ENCODE measurements around the gene GPR157. TPM values are rescaled to one million over a fixed set of nuclear protein-coding genes. Genes with fewer than 3 reads are reported as not detected.

The GPR157 gene
- total and polyA plus RNA-seq, 2 of the 13 experiments (the other 11 are each of a cell fraction or from before 2014, with no cell fraction given), result 10.1 to 19.2 TPM

DNA sequence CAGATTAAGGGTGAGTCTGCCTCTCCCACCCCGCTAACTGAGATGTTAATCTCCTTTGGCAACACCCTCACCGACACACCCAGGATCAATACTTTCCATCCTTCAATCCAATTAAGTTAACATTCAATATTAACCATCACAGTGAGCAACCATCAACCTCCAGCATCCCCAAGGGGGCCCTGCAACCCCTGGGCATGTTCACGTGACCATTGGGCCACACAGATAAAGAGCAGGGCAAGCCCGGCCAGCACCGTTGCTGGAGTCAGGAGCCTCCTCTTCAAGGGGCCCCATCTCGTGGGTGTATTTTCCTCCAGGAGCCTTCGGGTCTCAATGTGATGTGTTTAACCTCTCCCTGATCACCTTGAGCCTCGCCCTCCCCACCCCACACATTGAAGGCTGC, 8.0 kb upstream of the GPR157 start:
- H3K27ac ChIP-seq (ENCODE audit: extremely low read length, insufficient read depth, low read length), result no peak overlapping the region
- H3K4me3 ChIP-seq (replicated peaks in 1 of 3; ENCODE audit: insufficient read depth in 1 of 3, low read depth in 2 of 3, low read length in 3 of 3), result no peak overlapping the region
- WGBS (ENCODE audit: low lambda C conversion rate), result 71% methylated on average over 8 of the region's 8 CpGs
- in situ Hi-C loops (cut with HindIII; ENCODE audit: extremely low pct_ligation_motif_present, low pct_unique_long_range_greater_than_20kb), result no loop called here
- TF ChIP-seq TEAD3 (CRISPR knock-in tag; optimal IDR thresholded peaks at IDR 0.05; ENCODE audit: borderline replicate concordance) (no peak), ETS1 (CRISPR knock-in tag; IDR thresholded peaks at IDR 0.05) (no peak), MYNN (CRISPR knock-in tag; IDR thresholded peaks at IDR 0.05; ENCODE audit: low read depth) (no peak), NFYC (CRISPR knock-in tag; IDR thresholded peaks at IDR 0.05) (no peak), TAF1 (CRISPR knock-in tag; IDR thresholded peaks at IDR 0.05) (no peak)
- BruUV-seq (replicated peaks), result no TSS peak
- H2AFZ ChIP-seq (ENCODE audit: low read length), result no peak overlapping the region
- no peak for ATAC-seq
- intact Hi-C loops (cut with micrococcal nuclease; ENCODE audit: unreplicated experiment), result no loop called here
- no peak for FAIRE-seq
- CTCF ChIA-PET (ENCODE audit: low intra/inter-chr PET ratio, low total read pairs), result no interaction called here
- no peaks in the 10 kb centered on the region for H3K79me2 ChIP-seq (ENCODE audit: insufficient read depth, low read length)
- H3K4me1 ChIP-seq (ENCODE audit: insufficient read depth, low read length), result no peaks in the 10 kb centered on the region
- H4K20me1 ChIP-seq (ENCODE audit: insufficient read depth, low read length), result no peaks in the 10 kb centered on the region
- H3K27me3 ChIP-seq (ENCODE audit: control insufficient read depth in 1 of 2, insufficient read depth in 2 of 2, low read length in 2 of 2), result no peaks in the 10 kb centered on the region
- H3K36me3 ChIP-seq (replicated peaks in 1 of 2; ENCODE audit: control insufficient read depth in 1 of 2, insufficient read depth in 2 of 2, low read length in 2 of 2), result no peaks in the 10 kb centered on the region
- no peaks in the 10 kb centered on the region for H3K9me3 ChIP-seq (ENCODE audit: low read length)
- POLR2A ChIA-PET, result no interaction called here
- no peak overlapping the region for H3K4me2 ChIP-seq (ENCODE audit: low read depth, low read length)
- DNase-seq (ENCODE audit: low spot score), result no peak
- H3K9ac ChIP-seq (ENCODE audit: insufficient read depth, low read depth, low read length), result no peak overlapping the region

DNA sequence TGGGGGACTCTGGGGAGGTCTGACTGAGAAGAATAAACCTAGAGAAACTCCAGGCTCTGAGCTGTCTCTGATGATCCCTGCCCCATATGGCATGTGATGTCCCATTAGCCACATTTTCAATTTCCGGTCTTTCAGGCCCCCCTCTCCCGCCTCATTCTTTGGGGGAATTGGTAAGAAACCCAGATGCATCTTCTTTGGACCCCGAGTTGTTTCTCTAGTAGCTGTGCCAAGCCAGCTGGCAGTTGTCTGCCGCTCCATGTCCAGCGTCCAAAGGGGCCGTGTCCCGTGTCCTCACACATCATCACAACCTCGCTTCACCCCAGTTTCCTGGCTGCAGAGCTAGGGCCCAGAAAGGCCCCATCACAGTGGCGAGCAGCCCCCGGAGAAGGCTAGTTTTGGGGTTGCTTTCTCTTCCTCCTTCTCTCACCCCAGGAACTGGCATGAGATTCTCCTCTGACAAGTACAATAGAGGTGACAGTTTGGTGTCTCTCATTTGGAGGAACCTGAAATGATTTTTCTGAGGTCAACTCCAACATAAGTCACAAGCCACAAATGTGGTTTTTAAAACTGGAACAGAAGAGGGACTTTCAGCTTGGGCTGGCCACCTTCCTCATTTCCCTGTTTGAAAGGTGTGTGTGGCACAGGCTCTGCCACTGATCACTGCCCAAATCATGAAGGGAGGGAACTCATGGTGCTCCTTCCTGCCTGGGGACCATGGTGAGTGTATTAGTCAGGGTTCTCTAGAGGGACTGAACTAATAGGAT, 6.4 kb upstream of the GPR157 start:
- 86% methylated on average over 10 of the region's 10 CpGs for WGBS (ENCODE audit: low lambda C conversion rate)
- CTCF ChIA-PET (ENCODE audit: low intra/inter-chr PET ratio, low total read pairs), result no interaction called here
- no peaks in the 10 kb centered on the region for H3K9me3 ChIP-seq (ENCODE audit: low read length)
- no peaks in the 10 kb centered on the region for H4K20me1 ChIP-seq (ENCODE audit: insufficient read depth, low read length)
- H3K27ac ChIP-seq (ENCODE audit: extremely low read length, insufficient read depth, low read length), result no peak overlapping the region
- ATAC-seq (no peak), DNase-seq (ENCODE audit: low spot score) (no peak), FAIRE-seq (no peak)
- H3K36me3 ChIP-seq (replicated peaks in 1 of 2; ENCODE audit: control insufficient read depth in 1 of 2, insufficient read depth in 2 of 2, low read length in 2 of 2), result no peaks in the 10 kb centered on the region
- H3K4me1 ChIP-seq (ENCODE audit: insufficient read depth, low read length), result peaks cover 2% of the 10 kb centered on the region
- no TSS peak for BruUV-seq (replicated peaks)
- no peaks in the 10 kb centered on the region for H3K27me3 ChIP-seq (ENCODE audit: control insufficient read depth in 1 of 2, insufficient read depth in 2 of 2, low read length in 2 of 2)
- no peak overlapping the region for H3K9ac ChIP-seq (ENCODE audit: insufficient read depth, low read depth, low read length)
- no peak overlapping the region for H3K4me3 ChIP-seq (replicated peaks in 1 of 3; ENCODE audit: insufficient read depth in 1 of 3, low read depth in 2 of 3, low read length in 3 of 3)
- H3K79me2 ChIP-seq (ENCODE audit: insufficient read depth, low read length), result no peaks in the 10 kb centered on the region
- no peak overlapping the region for H3K4me2 ChIP-seq (ENCODE audit: low read depth, low read length)
- in situ Hi-C loops (cut with HindIII; ENCODE audit: extremely low pct_ligation_motif_present, low pct_unique_long_range_greater_than_20kb), result no loop called here
- intact Hi-C loops (cut with micrococcal nuclease; ENCODE audit: unreplicated experiment), result no loop called here
- H2AFZ ChIP-seq (ENCODE audit: low read length), result no peak overlapping the region
- POLR2A ChIA-PET, result interaction anchor here (0.7 kb wide), 1 partner anchor 44 kb away, joined by 3 read pairs; no protein-coding TSS in a partner anchor
- TF ChIP-seq, protein P1, sequence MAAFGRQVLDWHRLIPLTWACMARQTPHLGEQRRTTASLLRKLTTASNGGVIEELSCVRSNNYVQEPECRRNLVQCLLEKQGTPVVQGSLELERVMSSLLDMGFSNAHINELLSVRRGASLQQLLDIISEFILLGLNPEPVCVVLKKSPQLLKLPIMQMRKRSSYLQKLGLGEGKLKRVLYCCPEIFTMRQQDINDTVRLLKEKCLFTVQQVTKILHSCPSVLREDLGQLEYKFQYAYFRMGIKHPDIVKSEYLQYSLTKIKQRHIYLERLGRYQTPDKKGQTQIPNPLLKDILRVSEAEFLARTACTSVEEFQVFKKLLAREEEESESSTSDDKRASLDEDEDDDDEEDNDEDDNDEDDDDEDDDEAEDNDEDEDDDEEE (CRISPR knock-in tag; IDR thresholded peaks at IDR 0.05), result no peak
- TF ChIP-seq ZNF292 (CRISPR knock-in tag; IDR thresholded peaks at IDR 0.05; ENCODE audit: borderline replicate concordance, low read depth) (no peak), ARHGAP35 (CRISPR knock-in tag; IDR thresholded peaks at IDR 0.05; ENCODE audit: borderline replicate concordance) (no peak), TFDP1 (CRISPR knock-in tag; IDR thresholded peaks at IDR 0.05; ENCODE audit: borderline replicate concordance) (no peak), GLI4 (CRISPR knock-in tag; IDR thresholded peaks at IDR 0.05; ENCODE audit: borderline replicate concordance) (no peak), EP300 (IDR thresholded peaks at IDR 0.05; ENCODE audit: low read depth in 2 of 2, low read length in 2 of 2) (no peak), EP300 (CRISPR knock-in tag; IDR thresholded peaks at IDR 0.05; ENCODE audit: borderline replicate concordance) (no peak), ZNF550 (CRISPR knock-in tag; IDR thresholded peaks at IDR 0.05; ENCODE audit: borderline replicate concordance) (no peak)

Measured in HepG2 (cell line).